ENCODE results near the gene ATG7.

ATG7 gene

DNA sequence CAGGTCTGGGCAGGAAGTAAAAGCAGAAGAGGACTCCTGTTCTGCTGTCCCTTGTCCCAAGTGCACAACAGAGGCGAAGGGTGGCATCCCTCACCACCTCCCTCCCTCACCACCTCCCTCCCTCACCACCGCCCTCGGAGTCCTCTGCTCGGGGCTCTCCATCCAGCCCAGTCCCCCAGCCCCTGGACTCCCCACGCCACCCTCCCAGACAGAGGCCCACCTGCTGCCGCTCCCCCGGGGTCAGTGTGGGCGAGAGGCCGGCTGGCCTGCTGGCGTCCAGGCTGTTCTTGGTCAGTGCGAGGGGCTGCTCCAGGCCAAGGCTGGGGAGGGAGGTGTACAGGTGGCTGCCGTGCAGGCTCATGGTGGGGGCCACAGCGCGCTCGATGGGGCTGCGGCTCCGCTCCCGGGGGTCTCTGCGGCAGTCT lies 292.4 kb downstream of the ATG7 start:
- H3K4me3 ChIP-seq (ENCODE audit: insufficient read length, low read depth), result no peak overlapping the region
- no peaks in the 10 kb centered on the region for H3K27me3 ChIP-seq (ENCODE audit: insufficient read depth, insufficient read length)
- H3K9me3 ChIP-seq (ENCODE audit: insufficient read depth, low read length), result no peaks in the 10 kb centered on the region
- H3K9ac ChIP-seq (ENCODE audit: insufficient read length, low read depth), result no peak overlapping the region
- DNase-seq (ENCODE audit: low read depth, low spot score), result no peak
- peaks cover 11% of the 10 kb centered on the region for H3K4me1 ChIP-seq (ENCODE audit: insufficient read depth, insufficient read length)
- peaks cover 80% of the 10 kb centered on the region for H3K36me3 ChIP-seq (ENCODE audit: insufficient read depth, insufficient read length, low read length)
- TF ChIP-seq YY1 (IDR thresholded peaks at IDR 0.05; ENCODE audit: insufficient read depth, insufficient read length) (no peak), ZNF274 (IDR thresholded peaks at IDR 0.05; ENCODE audit: low read depth, low read length) (no peak), SUZ12 (IDR thresholded peaks at IDR 0.05; ENCODE audit: extremely low read depth, insufficient read depth, insufficient read length) (no peak)

DNA sequence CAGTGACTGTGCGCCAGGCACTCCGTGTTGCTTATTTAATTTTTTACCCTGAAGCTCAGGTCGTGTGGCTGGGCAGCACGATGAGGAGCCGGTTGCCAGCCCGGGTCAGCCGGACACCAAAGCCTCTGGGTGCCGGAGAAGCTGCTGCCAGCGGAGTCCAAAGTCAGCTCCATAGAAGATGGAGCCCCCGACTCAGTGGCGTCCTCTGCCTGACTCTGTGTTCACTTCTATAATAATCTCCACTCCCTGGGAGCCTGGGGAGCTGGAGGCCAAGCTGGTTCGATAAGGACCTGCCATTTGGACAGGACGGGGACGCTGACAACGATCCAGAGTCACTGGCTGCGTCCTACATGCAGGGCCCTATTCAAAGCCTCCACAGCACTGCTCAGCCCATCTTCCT lies 292.9 kb downstream of the ATG7 start:
- Histone ChIP-seq H3K27me3 (ENCODE audit: insufficient read depth, insufficient read length) (no peaks in the 10 kb centered on the region), H3K9ac (ENCODE audit: insufficient read length, low read depth) (no peak overlapping the region), H3K4me1 (ENCODE audit: insufficient read depth, insufficient read length) (peaks cover 11% of the 10 kb centered on the region), H3K4me3 (ENCODE audit: insufficient read length, low read depth) (no peak overlapping the region), H3K9me3 (ENCODE audit: insufficient read depth, low read length) (no peaks in the 10 kb centered on the region), H3K36me3 (ENCODE audit: insufficient read depth, insufficient read length, low read length) (peaks cover 80% of the 10 kb centered on the region)
- TF ChIP-seq ZNF274 (IDR thresholded peaks at IDR 0.05; ENCODE audit: low read depth, low read length), result no peak
- TF ChIP-seq SUZ12 (IDR thresholded peaks at IDR 0.05; ENCODE audit: extremely low read depth, insufficient read depth, insufficient read length), result no peak
- no peak for TF ChIP-seq YY1 (IDR thresholded peaks at IDR 0.05; ENCODE audit: insufficient read depth, insufficient read length)
- no peak for DNase-seq (ENCODE audit: low read depth, low spot score)

DNA sequence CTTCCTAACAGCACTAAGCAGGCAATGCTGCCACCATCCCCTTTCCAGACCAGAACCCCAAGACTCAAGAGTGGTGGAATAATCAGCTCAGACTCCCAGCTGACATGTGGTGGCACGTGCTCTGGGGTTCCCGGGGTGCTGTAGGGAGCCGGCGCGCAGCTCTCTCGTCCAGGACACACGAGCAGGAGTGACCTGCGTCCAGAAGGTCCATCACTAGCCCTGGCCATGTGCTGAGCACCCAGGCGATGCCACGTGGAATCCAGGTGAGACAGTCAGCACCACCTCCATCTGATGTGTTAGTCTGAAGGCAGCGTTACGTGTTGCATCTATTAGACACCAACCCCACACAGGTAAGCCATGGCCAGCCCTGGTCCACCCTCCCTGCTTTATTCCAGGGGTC lies 293.3 kb downstream of the ATG7 start:
- no peak for DNase-seq (ENCODE audit: low read depth, low spot score)
- Histone ChIP-seq H3K9me3 (ENCODE audit: insufficient read depth, low read length) (no peaks in the 10 kb centered on the region), H3K9ac (ENCODE audit: insufficient read length, low read depth) (no peak overlapping the region), H3K4me1 (ENCODE audit: insufficient read depth, insufficient read length) (peaks cover 11% of the 10 kb centered on the region), H3K36me3 (ENCODE audit: insufficient read depth, insufficient read length, low read length) (peaks cover 82% of the 10 kb centered on the region), H3K27me3 (ENCODE audit: insufficient read depth, insufficient read length) (no peaks in the 10 kb centered on the region), H3K4me3 (ENCODE audit: insufficient read length, low read depth) (no peak overlapping the region)
- no peak for TF ChIP-seq YY1 (IDR thresholded peaks at IDR 0.05; ENCODE audit: insufficient read depth, insufficient read length)
- no peak for TF ChIP-seq SUZ12 (IDR thresholded peaks at IDR 0.05; ENCODE audit: extremely low read depth, insufficient read depth, insufficient read length)
- TF ChIP-seq ZNF274 (IDR thresholded peaks at IDR 0.05; ENCODE audit: low read depth, low read length), result no peak

DNA sequence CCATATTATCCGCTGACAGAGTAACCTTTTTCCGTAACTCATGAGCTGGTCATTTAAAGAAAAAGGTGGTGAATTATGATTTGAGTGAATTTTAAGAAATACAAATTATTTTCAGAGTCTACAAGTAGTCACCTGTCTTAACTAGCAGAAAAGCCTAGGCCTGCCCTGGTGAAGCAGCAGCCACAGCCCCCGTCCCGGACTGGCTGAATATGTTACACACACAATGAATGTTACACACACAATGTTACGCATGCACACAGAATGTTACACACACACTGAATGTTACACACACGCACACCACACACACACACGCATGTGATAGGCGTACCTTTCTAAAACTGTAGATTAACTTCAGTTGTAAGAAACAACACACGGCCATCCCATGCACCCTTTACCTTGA lies 293.7 kb downstream of the ATG7 start:
- DNase-seq (ENCODE audit: low read depth, low spot score), result no peak
- Histone ChIP-seq H3K9me3 (ENCODE audit: insufficient read depth, low read length) (no peaks in the 10 kb centered on the region), H3K27me3 (ENCODE audit: insufficient read depth, insufficient read length) (no peaks in the 10 kb centered on the region), H3K36me3 (ENCODE audit: insufficient read depth, insufficient read length, low read length) (peaks cover 82% of the 10 kb centered on the region), H3K4me3 (ENCODE audit: insufficient read length, low read depth) (no peak overlapping the region), H3K9ac (ENCODE audit: insufficient read length, low read depth) (no peak overlapping the region), H3K4me1 (ENCODE audit: insufficient read depth, insufficient read length) (peaks cover 11% of the 10 kb centered on the region)
- TF ChIP-seq SUZ12 (IDR thresholded peaks at IDR 0.05; ENCODE audit: extremely low read depth, insufficient read depth, insufficient read length), result no peak
- TF ChIP-seq YY1 (IDR thresholded peaks at IDR 0.05; ENCODE audit: insufficient read depth, insufficient read length), result no peak

DNA sequence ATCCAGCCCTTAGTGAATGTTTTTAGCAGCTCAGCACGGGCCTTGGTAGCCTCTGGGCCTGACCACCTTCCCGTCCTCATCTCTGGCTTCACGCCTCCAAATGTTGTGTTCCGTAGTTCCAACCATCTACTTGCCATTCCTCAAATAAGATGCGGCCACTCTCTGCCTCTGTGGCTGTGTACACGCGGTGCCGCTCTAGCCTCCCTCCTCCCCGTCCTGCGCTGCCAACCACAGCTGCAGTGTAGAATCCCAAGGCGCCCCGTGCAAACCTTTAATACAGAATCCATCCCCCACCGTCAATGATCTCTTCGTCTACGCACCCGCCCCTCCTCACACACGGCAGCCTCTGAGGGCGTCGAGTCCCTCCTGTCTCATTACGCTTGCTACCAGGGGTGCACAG lies 294.3 kb downstream of the ATG7 start:
- Histone ChIP-seq H3K9ac (ENCODE audit: insufficient read length, low read depth) (no peak overlapping the region), H3K36me3 (ENCODE audit: insufficient read depth, insufficient read length, low read length) (peaks cover 80% of the 10 kb centered on the region), H3K9me3 (ENCODE audit: insufficient read depth, low read length) (no peaks in the 10 kb centered on the region), H3K4me1 (ENCODE audit: insufficient read depth, insufficient read length) (peaks cover 11% of the 10 kb centered on the region), H3K27me3 (ENCODE audit: insufficient read depth, insufficient read length) (no peaks in the 10 kb centered on the region), H3K4me3 (ENCODE audit: insufficient read length, low read depth) (no peak overlapping the region)
- no peak for DNase-seq (ENCODE audit: low read depth, low spot score)
- TF ChIP-seq SUZ12 (IDR thresholded peaks at IDR 0.05; ENCODE audit: extremely low read depth, insufficient read depth, insufficient read length) (no peak), ZNF274 (IDR thresholded peaks at IDR 0.05; ENCODE audit: low read depth, low read length) (no peak)

DNA sequence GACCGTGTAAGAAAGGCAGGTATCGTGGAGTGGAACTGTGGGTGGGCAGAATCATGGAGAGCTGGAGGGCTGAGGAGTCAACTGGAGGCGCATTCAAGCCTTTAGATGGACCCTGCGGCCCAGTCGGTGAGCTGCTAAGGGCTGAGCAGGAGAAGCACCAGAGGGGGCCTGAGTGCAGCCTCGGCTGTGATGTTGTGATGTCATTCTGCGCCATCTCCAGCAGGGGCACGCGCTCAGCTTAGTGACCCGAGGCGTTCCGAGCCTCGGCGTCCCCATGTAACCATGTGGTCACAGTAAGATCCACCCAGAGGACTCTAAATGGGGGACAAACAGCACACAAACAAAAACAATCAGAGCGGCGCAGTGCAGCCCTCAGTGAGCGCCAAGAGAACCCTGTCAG lies 294.7 kb downstream of the ATG7 start:
- peaks cover 78% of the 10 kb centered on the region for H3K36me3 ChIP-seq (ENCODE audit: insufficient read depth, insufficient read length, low read length)

DNA sequence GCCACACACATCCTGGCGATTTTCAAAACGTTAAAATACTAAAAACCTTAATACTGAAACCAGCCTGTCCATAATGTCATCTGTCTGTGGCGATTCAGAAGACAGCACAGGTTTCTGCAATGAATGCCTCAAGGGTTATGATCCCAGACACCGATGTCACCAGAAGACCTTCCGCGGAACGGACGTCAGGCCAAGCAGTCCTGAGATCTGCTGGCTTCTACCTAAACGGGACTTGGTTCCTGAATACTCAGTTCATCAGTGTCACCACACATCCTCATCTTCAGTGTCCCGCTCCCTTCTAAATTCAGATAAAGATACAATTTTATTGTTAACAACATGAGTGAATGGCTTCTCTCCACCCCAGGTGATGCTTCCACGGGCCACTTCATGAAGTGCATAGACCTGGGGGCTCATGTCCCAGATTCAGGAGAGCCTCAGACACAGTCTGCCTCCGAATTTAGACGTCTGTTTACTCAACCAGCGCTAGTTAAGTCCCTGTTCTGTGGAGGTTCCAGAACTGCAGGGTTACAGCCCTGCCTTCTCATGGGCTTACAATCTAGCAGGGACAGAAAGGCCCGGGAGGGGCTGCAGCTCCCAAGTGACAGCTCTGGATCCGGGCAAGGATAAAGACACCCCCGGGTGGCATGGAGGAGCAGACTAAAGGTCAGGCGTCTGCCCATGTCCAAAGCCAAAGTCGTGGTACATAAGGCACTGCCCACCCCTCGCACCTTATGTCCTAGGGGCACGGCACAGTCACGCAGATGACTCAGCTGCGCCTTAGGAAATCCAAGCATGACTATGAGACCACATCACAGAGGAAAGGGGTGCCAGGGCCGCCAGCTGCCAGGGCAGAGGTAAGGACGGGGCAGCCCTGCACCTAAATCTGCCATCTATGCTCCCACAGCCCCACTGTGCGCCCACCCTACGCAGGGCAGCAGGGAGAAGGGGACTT lies 295.6 kb downstream of the ATG7 start:
- Histone ChIP-seq H3K4me3 (ENCODE audit: insufficient read length, low read depth) (no peak overlapping the region), H3K36me3 (ENCODE audit: insufficient read depth, insufficient read length, low read length) (peaks cover 74% of the 10 kb centered on the region), H3K9me3 (ENCODE audit: insufficient read depth, low read length) (no peaks in the 10 kb centered on the region), H3K9ac (ENCODE audit: insufficient read length, low read depth) (no peak overlapping the region), H3K4me1 (ENCODE audit: insufficient read depth, insufficient read length) (peaks cover 6% of the 10 kb centered on the region), H3K27me3 (ENCODE audit: insufficient read depth, insufficient read length) (no peaks in the 10 kb centered on the region)
- TF ChIP-seq SUZ12 (IDR thresholded peaks at IDR 0.05; ENCODE audit: extremely low read depth, insufficient read depth, insufficient read length), result no peak
- no peak for TF ChIP-seq YY1 (IDR thresholded peaks at IDR 0.05; ENCODE audit: insufficient read depth, insufficient read length)
- no peak for TF ChIP-seq ZNF274 (IDR thresholded peaks at IDR 0.05; ENCODE audit: low read depth, low read length)
- no peak for DNase-seq (ENCODE audit: low read depth, low spot score)

More for the DNA sequence above, 294.7 kb downstream of the ATG7 start:
- TF ChIP-seq YY1 (IDR thresholded peaks at IDR 0.05; ENCODE audit: insufficient read depth, insufficient read length) (no peak), ZNF274 (IDR thresholded peaks at IDR 0.05; ENCODE audit: low read depth, low read length) (no peak), SUZ12 (IDR thresholded peaks at IDR 0.05; ENCODE audit: extremely low read depth, insufficient read depth, insufficient read length) (no peak)
- no peaks in the 10 kb centered on the region for H3K9me3 ChIP-seq (ENCODE audit: insufficient read depth, low read length)
- H3K9ac ChIP-seq (ENCODE audit: insufficient read length, low read depth), result no peak overlapping the region
- no peak for DNase-seq (ENCODE audit: low read depth, low spot score)
- H3K27me3 ChIP-seq (ENCODE audit: insufficient read depth, insufficient read length), result no peaks in the 10 kb centered on the region
- no peak overlapping the region for H3K4me3 ChIP-seq (ENCODE audit: insufficient read length, low read depth)
- H3K4me1 ChIP-seq (ENCODE audit: insufficient read depth, insufficient read length), result peaks cover 11% of the 10 kb centered on the region
